Stimulated activated CD8-positive, alpha-beta memory T cell treated with anti-CD3 and anti-CD28 coated beads, Interleukin-15, amount 100 ng/mL, for 1 hour (primary cell): ENCODE measurements around the gene ZMYND10.

ENCODE experiments used
- DNase-seq: peaks from one replicate; pipeline ENCODE4 v3.0.0-alpha.2; 2020; ENCODE audit warnings: low read depth

Gene ZMYND10

DNA sequence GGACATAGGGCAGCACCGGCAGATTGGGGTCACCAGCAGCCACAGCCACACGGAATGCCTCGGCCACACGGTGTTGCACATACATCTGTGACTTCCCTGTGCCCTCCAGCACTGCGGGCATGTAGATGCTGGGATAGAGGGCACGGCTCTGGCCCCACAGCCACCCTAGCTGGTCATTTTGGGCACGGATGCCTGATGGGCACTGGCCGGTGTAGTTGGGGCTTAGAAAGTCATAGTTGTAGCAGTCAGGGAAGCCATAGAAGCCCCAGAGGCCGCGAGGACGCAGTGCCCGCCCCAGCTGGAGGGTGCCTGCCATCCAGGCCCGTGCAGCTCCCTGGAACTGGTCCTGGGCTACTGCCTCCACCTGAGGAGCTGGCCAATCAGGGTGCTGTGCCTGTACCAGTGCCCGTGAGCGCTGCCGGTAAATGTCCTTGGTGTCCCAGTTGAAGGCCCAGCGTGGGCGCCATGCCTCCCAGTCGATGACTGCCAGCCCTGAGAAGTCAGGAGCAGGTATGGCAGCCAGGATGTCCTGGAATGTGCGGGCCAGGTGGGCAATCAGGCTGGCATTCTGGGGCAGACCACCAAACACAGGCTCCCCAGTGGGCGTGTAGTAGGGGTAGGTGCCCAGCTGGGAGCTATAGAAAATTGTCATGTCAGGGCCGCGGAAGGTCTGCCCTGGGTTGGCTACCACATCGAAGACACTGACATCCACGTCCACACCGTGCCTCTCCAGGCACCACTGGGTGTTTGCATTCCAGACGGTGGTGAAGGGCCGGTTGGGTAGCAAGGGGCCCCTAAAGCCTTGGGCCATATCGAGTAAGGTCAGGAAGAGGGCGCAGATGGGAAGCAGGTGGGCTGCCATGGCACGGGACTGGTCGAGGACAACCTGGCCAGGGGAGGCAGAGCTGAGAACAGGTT is 43.2 kb downstream of the ZMYND10 start:
- no peak for DNase-seq

DNA sequence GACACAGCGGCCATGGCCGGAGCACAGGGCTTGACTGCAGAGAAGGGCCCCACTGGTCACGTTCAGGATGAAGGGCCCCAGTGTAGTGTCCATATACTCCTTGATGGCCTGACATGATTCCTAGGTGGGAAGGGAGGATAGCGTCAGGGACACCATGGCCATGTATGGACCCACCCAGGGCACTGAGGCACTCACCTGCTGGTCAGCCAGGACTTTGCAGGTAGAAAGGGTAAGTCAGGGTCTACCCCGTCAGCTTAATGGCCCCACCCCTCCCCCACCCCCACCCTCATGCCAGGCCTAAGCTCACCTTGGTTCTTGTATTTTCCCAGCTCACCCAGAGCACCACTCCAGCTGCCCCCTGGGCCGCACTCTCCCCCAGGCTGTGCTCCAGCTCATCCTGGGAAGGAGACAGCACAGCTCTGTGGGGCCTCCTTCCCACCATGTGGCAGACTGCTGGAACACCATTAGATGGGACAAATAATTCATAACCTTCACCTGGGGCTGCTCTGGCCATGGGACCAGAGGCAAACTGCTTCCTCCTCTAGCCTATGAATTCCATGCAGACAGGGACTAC is 44.8 kb downstream of the ZMYND10 start:
- no peak for DNase-seq

GRCh38 chr3:50299929-50300680 is 45.4 kb downstream of the ZMYND10 start:
- DNase-seq: no peak

DNA sequence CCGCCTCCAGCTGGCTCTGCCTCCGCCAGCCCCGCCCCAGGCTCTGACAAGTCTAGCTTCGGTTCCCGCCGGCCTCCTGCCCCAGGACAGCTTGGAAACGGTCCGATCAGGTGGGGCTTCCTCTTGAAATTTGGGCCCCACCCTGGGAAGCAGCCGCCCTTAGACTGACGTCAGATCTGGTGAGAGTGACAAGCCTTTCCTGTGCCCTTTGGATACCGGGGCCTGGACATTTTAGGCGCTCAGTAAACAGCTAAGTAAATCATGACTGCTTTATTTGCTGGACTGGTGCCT is 45.9 kb downstream of the ZMYND10 start:
- DNase-seq: no peak

DNA sequence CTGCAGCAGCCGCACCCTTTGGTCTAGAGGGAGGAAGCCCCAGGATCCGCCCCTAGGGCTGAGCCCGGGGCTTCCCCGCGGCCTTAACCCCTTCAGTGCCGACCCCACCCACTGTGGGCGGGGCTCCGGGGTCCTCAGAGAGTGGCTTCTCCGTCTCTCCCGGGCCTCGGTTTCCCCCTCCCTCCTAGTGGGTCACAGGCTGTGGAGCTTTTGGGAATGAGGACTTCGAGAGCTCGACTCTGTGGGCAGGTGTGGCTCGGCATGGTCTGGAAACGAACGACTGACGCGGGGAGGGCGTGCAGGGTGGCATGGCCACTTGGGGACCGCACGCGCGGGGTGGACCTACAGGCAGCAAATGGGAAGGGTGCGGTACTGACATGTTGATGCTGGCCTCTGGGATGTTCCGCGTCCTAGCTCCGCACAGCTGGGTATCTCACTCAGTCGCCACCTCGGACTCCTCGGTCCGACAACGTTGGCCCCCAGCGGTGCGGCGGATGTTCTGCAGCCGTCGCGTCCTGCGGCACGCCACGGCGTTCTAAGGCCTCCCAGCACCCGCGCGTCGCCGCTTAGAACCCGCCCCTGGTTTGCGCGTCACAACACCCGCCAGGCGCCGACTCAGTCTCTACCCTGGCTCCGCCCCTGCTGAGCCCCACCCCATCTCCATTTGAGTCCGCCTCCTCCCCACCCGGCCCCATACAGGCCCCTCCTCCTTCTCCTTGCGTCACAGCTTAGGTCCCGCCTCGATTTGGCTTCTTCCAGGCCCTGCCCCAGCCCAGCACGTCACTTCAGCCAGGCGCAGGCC is 46.5 kb downstream of the ZMYND10 start, which contains the start of the genes HYAL3 and NAA80:
TSS of gene HYAL3 (minus strand) at position 570 of the 802 bp plus-strand sequence. CDS start 3,803 bp downstream, outside the sequence.
TSS of gene NAA80 (minus strand) at position 570 of the 802 bp plus-strand sequence. CDS start 1,942 bp downstream, outside the sequence.
- peak; percentile 98 for DNase-seq

DNA sequence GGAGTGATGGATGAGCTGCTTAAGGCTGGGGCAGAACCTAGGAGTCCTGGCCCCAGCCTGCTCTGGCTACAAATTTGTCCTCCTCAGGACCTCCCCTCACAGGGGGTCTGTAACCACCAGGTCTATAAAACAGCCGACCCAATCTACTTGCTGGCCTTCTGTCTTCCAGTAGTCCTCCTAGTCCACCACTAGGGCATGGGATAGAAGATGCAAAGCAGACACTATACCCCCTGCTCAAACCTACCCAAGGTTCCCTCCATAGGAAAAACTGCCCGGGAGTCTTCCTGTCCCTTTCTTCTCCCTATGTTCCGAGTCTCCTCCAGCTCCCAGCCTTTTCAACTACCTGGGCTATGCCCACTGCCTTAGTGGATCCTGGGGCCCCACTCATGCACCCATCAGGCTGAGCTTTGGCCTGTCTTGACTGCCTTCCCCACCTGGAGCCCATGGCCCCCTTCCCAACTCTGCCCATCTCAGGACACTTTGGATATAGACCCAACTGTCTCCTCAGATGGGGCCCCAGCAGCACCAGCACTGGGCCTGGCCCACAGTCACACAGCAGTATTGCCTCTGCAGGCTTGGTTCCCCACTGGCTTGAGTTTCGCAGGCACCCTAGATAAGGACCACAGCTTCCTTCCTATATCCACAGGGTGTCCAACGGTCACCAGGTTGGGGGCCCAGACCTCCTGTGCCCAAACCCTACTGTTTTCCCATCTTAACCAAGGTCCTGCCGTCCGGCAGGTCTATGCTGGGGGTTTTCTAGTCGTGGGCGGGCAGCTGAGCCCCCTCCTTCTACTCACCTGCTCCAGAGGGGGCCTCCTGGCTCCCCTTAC is 47.4 kb downstream of the ZMYND10 start:
- DNase-seq: no peak

- no peak for DNase-seq
Measured at GRCh38 chr3:50297384-50297775, 48.2 kb downstream of the ZMYND10 start.

DNA sequence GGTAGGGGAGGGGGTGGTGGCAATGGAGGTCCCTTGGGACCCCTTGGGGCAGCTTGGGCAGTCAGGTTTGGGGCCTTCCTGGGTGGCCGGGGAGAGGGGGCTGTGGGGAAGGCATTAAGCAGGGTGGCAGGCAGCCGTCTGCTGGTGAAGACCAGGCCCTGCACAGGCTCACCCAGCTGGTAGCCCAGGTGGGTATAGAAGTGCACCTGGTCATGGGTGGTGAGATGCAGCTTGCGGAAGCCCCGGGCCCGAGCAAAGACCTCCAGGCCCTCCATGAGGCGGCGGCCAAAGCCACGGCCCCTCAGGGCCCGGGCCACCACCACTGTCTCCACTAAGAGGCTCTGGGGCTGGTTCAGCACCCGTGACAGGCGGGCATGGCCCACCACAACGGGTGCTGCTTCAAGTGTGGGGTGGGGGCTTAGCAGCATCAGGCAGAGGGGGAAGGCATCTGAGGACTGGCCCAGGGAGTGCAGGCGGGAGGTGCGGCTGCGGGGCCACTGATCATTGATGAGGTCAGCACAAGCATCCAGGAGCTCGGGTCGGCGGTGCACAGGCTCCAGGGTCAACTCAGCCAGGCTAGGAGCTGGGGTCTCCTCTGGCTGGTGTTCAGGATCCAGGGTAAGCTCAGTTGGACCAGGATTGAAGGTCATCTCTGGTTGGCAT is 48.7 kb downstream of the ZMYND10 start:
- no peak for DNase-seq

GRCh38 chr3:50295553-50296431 is 49.7 kb downstream of the ZMYND10 start:
- DNase-seq: no peak

DNA sequence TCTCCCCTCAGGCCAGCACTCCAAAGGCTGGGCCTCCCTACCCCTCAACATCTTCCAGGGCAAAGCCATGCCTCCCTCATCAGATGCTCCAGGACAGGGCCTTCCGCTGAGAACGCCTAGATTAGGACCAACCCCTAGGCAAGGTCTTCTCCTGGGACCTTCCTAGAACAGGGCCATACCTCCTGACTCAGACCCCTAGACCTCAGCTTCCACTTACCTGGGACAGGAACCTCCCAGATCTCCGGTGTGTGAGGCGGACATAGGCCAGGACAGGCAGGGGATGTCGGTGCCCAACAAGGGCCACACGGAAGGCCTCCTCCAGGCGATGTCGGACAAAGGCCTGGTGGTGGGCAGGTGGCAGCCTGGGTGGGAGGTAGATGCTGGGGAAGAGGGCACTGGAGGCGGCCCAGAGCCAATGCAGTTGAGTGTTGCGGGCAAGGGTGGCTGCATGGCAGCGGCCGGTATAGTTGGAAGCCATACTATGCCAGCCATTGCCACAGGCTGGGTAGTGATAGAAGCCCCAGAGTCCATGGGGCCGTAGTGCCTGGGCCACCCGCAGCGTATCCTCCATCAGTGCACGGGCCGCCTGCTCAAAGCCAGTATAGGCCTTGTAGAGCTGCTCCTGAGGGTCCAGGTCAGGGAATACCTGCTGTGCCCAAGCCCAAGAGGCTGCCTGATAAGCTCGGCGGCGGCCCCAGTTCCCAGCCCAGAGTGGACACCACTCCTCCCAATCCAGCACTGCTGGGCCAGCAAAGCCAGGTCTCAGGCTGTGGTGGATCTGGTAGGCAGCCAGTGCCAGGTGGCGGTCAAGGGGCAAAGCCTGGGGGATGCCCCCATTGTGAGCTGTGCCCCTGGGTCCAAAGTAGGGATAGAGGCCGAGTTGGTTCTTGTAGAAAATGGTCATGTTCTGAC is 50.8 kb downstream of the ZMYND10 start:
- DNase-seq: no peak

GRCh38 chr3:50294089-50294488 is 51.4 kb downstream of the ZMYND10 start:
- no peak for DNase-seq

- no peak for DNase-seq
Measured at GRCh38 chr3:50293079-50293801, 52.3 kb downstream of the ZMYND10 start.

DNA sequence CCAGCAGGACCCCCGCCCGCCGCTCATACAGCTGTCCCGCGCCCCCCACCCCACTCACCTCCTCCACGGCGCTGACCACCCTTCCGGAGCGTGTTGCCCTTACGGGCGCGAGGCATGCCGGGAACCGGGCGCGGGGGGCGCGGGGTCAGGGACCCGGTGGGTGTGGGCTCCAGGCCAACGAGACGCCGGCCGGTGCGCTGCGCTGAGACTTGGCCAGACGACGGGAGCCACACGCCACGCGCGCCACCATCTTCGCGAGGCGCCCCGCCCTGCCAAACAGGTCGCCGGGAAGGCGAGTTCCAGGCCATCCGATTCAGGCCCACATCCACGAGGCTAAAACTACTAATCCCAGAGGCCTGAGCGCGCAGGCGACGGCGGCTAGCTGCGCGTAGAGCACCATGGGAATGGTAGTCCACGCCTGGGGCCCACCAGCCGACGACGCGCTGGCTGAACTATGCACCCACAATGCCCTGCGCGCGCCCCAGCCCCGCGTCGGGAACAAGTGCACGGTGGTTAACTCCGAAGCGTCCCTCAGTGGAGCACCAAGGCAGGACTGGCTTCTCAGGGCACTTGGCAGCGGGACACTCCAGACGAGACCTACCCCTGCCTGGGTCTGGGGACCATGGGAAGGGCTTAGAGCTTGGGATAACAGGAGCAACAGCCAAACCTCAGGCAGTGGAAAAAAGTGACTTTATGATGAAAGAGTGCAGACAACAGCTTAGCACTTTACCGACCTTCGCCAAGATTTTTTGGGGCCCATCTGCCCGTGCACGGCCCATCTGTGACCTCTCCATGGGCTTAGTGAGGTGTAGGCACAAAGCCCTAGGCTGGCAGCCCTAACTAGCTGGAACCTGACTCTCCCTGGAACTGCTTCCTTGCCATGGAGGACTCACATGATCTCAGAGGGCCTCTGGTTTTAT is 53.1 kb downstream of the ZMYND10 start, which contains the start of gene IFRD2:
TSS of gene IFRD2 (minus strand) at position 271 of the 920 bp plus-strand sequence. CDS start at position 116, 155 bp downstream.
- peak; percentile 85 for DNase-seq
